Measurements from ENCODE around the gene FAM20B. TPM values are rescaled to one million over a fixed set of nuclear protein-coding genes. Genes with fewer than 3 reads are reported as not detected.

FAM20B gene
- total and polyA plus RNA-seq, 7 donors, result 7.4 to 51.0 (median 36.3) TPM

- intact Hi-C loops (cut with DNase I), result no loop called here
- no peak overlapping the region for H3K4me3 ChIP-seq
- no peak for DNase-seq
- H3K27me3 ChIP-seq, result no peaks in the 10 kb centered on the region
- peaks cover 0 to 29% (median under 1%) of the 10 kb centered on the region in 4 donors for H3K36me3 ChIP-seq
- TF ChIP-seq POLR2A (IDR thresholded peaks at IDR 0.05), result no peak
- no peak for TF ChIP-seq CTCF (IDR thresholded peaks at IDR 0.05)
- no peak for TF ChIP-seq POLR2AphosphoS5 (IDR thresholded peaks at IDR 0.05)
- TF ChIP-seq EP300 (IDR thresholded peaks at IDR 0.05), result no peak
- no peak overlapping the region for H3K27ac ChIP-seq
- WGBS, 2 donors, result 85 to 91% methylated on average over 7 of the region's 7 CpGs
- H3K4me1 ChIP-seq, result peaks cover 0 to 14% (median 10%) of the 10 kb centered on the region in 4 donors
- H3K9me3 ChIP-seq, result no peaks in the 10 kb centered on the region
Measured at GRCh38 chr1:179077396-179077795, 51.7 kb downstream of the FAM20B start.

GRCh38 chr1:179079113-179079761 lies 53.5 kb downstream of the FAM20B start:
- WGBS, 2 donors, result 51 to 55% methylated on average over 18 of the region's 18 CpGs

GRCh38 chr1:179080866-179081686 lies 55.4 kb downstream of the FAM20B start:
- Histone ChIP-seq H3K4me3 (peak overlapping the region; percentile 64 to 94 (median 86)), H3K9me3 (no peaks in the 10 kb centered on the region), H3K4me1 (peaks cover 0 to 24% (median 20%) of the 10 kb centered on the region in 4 donors), H3K36me3 (peaks cover 0 to 7% (median 4%) of the 10 kb centered on the region in 4 donors), H3K27ac (peak overlapping the region; percentile 84 to 92 (median 91)), H3K27me3 (no peaks in the 10 kb centered on the region)
- 26 to 29% methylated on average over 18 of the region's 18 CpGs for WGBS, 2 donors
- TF ChIP-seq EP300 (IDR thresholded peaks at IDR 0.05), result no peak
- TF ChIP-seq POLR2AphosphoS5 (IDR thresholded peaks at IDR 0.05), result no peak
- TF ChIP-seq POLR2A (IDR thresholded peaks at IDR 0.05), result no peak
- no peak for TF ChIP-seq CTCF (IDR thresholded peaks at IDR 0.05)
- DNase-seq, result no peak
- intact Hi-C loops (cut with DNase I), result loop anchor here (2.0 to 5.0 kb wide), 4 partner anchors 36 to 288 kb away; partner anchors contain the start of genes FAM20B and SOAT1

More at GRCh38 chr1:179079113-179079761, 53.5 kb downstream of the FAM20B start:
- TF ChIP-seq CTCF (IDR thresholded peaks at IDR 0.05) (peak; percentile 39 to 77 (median 67)), EP300 (IDR thresholded peaks at IDR 0.05) (no peak)
- H3K27me3 ChIP-seq, result no peaks in the 10 kb centered on the region
- intact Hi-C loops (cut with DNase I), result no loop called here
- peak; percentile 74 for DNase-seq
- H3K4me3 ChIP-seq, result no peak overlapping the region
- H3K9me3 ChIP-seq, result no peaks in the 10 kb centered on the region
- no peak overlapping the region for H3K27ac ChIP-seq
- H3K36me3 ChIP-seq, result peaks cover 0 to 12% (median 0%) of the 10 kb centered on the region in 4 donors
- H3K4me1 ChIP-seq, result peaks cover 0 to 24% (median 20%) of the 10 kb centered on the region in 4 donors

- peak within 1 kb of the TSS; percentile 64 to 94 (median 86) for H3K4me3 ChIP-seq
- no peaks in the 10 kb centered on the region for H3K9me3 ChIP-seq
- H3K4me1 ChIP-seq, result peaks cover 0 to 24% (median 20%) of the 10 kb centered on the region in 4 donors
- peak within 1 kb of the TSS; percentile 84 to 92 (median 91) for H3K27ac ChIP-seq
- intact Hi-C loops (cut with DNase I), result loop anchor here (2.0 to 5.0 kb wide), 4 partner anchors 35 to 287 kb away; partner anchors contain the start of genes FAM20B and SOAT1
- peak; percentile 72 to 94 (median 89) for TF ChIP-seq POLR2AphosphoS5 (IDR thresholded peaks at IDR 0.05)
- TF ChIP-seq EP300 (IDR thresholded peaks at IDR 0.05), result no peak
- peak; percentile 53 to 74 for TF ChIP-seq POLR2A (IDR thresholded peaks at IDR 0.05)
- TF ChIP-seq CTCF (IDR thresholded peaks at IDR 0.05), result no peak
- no peaks in the 10 kb centered on the region for H3K27me3 ChIP-seq
- DNase-seq, result peak; percentile 97
- peaks cover 0 to 9% (median 5%) of the 10 kb centered on the region in 4 donors for H3K36me3 ChIP-seq
- WGBS, 2 donors, result 0% methylated on average over 51 of the region's 51 CpGs
Measured at GRCh38 chr1:179081687-179082332, 56.1 kb downstream of the FAM20B start, which contains the start of gene TOR3A. TOR3A (plus strand) TSS chr1:179082070; CDS start chr1:179082129, 59 bp downstream.

All from sigmoid colon (tissue), 7 donors.